Testis (tissue), 3 donors: ENCODE measurements around the gene HIPK4. TPM values are rescaled to one million over a fixed set of nuclear protein-coding genes. Genes with fewer than 3 reads are reported as not detected.

Experiments
- DNase-seq: peaks from one replicate; pipeline ENCODE4 v3.0.0-alpha.2; 2019
- H3K27ac ChIP-seq, 2 donors: fragments of 200-600 bp; sonication (generic); one replicate each; pipeline ENCODE4 v1.5.1; 2019
- H3K27me3 ChIP-seq: fragments of 200-600 bp; sonication (generic); one replicate; pipeline ENCODE4 v1.5.1; 2019
- H3K36me3 ChIP-seq: fragments of 200-600 bp; sonication (generic); one replicate; pipeline ENCODE4 v1.5.1; 2017; ENCODE audit warnings: low read depth; ENCODE audit errors: missing control alignments
- H3K4me1 ChIP-seq: fragments of 200-600 bp; sonication (generic); one replicate; pipeline ENCODE4 v1.5.1; 2019
- H3K4me3 ChIP-seq, 2 donors: fragments of 200-600 bp; sonication (generic); one replicate each; pipeline ENCODE4 v1.5.1; 2017 to 2019
- H3K9me3 ChIP-seq: fragments of 200-600 bp; sonication (generic); one replicate; pipeline ENCODE4 v1.5.1; 2017
- CTCF ChIP-seq, 3 experiments: fragments of 450-650 bp in 2 of 3; fragments of 200-600 bp in 1 of 3; sonication (generic) in 1 of 3; IDR thresholded peaks; one replicate each; pipeline ENCODE4 v1.5.1; 2016 to 2019; ENCODE audit warnings: antibody characterized with exemption in 3 of 3, mild to moderate bottlenecking in 2 of 3, moderate library complexity in 1 of 3
- POLR2A ChIP-seq: fragments of 450-650 bp; IDR thresholded peaks from one replicate; pipeline ENCODE4 v1.6.1; 2017; ENCODE audit warnings: antibody characterized with exemption, mild to moderate bottlenecking, moderate library complexity
- WGBS, 2 donors: methylation state at CpG; one replicate each; pipeline ENCODE4 v1.1.5; 2018; 5-methylcytosine and 5-hydroxymethylcytosine counted together
- intact Hi-C: fragments of 100-400 bp; cut with DNase I; formaldehyde crosslinking; loops from one replicate; pipeline ENCODE4 v1.15.1; 2023; ENCODE audit warnings: low total_unique reads
- polyA plus RNA-seq: library from polyadenylated mRNA; stranded (reverse); fragments of 350-450 nt; fragmentation: Illumina TruSeq; extraction: RNeasy Lipid Tissue Mini Kit (QIAGEN cat#74804); gene quantifications from one replicate; pipeline ENCODE4 v1.2.3, GENCODE V29; 2014; ENCODE audit warnings: low read depth, low replicate concordance; ENCODE audit not compliant: insufficient read depth
- total RNA-seq, 2 donors: library from RNA; depleted of rRNA; stranded (reverse); fragments of >200 nt; gene quantifications; one replicate each; pipeline ENCODE4 v1.2.3, GENCODE V29; 2016

HIPK4 gene
- total and polyA plus RNA-seq, 3 donors from 2014 or later = 13.7 to 32.8 (median 30.3) TPM

DNA sequence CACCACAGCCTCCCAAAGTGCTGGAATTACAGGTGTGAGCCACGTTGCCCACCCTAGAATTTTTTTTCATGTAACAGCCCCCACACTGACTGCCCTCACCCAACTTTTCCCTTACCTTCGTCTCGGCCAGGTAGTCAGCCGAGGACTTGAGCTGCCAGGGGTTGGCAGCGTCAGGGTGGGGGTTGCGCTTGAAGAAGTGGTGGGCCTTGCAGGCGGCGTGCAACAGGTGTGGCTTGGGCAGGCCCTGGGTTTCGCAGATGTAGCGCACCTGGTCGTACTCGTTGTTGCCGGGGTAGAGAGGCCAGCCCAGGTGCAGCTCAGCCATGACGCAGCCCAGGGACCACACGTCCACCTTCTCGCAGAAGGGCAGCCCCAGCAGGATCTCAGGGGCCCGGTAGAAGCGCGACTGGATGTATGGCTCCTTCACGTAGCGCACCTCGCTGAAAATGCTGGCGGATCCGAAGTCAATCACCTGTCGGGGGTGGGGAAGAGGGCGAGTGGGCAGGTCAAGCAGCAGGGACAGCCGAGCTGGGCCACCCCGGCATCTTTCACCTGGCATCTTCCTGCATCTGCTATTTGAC, 6.2 kb downstream of the HIPK4 start:
- Histone ChIP-seq H3K4me1 (no peaks in the 10 kb centered on the region), H3K36me3 (no peaks in the 10 kb centered on the region), H3K4me3 (no peak overlapping the region), H3K9me3 (no peaks in the 10 kb centered on the region), H3K27me3 (no peaks in the 10 kb centered on the region), H3K27ac (no peak overlapping the region)
- WGBS, 2 donors = 87 to 94% methylated on average over 17 to 28 of the region's 28 CpGs
- no peak for TF ChIP-seq CTCF (IDR thresholded peaks at IDR 0.05)
- no peak for TF ChIP-seq POLR2A
- DNase-seq = no peak
- intact Hi-C loops = no loop called here

DNA sequence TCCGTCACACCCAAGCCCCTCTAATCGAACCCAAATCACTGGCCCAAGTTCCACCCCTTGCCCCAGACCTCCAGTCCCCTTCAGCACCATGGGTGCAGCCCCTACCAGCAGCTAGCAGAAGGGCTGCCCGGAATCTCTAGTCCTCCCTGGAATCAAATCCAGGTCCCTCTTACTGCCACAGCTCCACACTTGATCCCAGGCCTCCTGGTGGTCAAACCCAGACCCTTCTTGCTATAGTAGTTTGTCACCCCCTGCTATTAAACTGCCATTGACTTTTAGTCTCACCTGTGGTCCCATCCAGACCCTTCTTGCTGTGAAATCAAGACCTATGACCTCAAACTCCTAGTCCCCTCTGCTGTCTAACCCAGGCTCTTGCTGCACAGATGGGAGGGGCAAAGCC, 8.7 kb downstream of the HIPK4 start:
- Histone ChIP-seq H3K27me3 (no peaks in the 10 kb centered on the region), H3K4me3 (no peak overlapping the region), H3K36me3 (no peaks in the 10 kb centered on the region), H3K4me1 (peaks cover 3% of the 10 kb centered on the region), H3K9me3 (no peaks in the 10 kb centered on the region), H3K27ac (no peak overlapping the region)
- TF ChIP-seq CTCF (IDR thresholded peaks at IDR 0.05) = no peak
- TF ChIP-seq POLR2A = no peak
- no peak for DNase-seq
- intact Hi-C loops = no loop called here
- 86 to 91% methylated on average over 3 of the region's 3 CpGs for WGBS, 2 donors

DNA sequence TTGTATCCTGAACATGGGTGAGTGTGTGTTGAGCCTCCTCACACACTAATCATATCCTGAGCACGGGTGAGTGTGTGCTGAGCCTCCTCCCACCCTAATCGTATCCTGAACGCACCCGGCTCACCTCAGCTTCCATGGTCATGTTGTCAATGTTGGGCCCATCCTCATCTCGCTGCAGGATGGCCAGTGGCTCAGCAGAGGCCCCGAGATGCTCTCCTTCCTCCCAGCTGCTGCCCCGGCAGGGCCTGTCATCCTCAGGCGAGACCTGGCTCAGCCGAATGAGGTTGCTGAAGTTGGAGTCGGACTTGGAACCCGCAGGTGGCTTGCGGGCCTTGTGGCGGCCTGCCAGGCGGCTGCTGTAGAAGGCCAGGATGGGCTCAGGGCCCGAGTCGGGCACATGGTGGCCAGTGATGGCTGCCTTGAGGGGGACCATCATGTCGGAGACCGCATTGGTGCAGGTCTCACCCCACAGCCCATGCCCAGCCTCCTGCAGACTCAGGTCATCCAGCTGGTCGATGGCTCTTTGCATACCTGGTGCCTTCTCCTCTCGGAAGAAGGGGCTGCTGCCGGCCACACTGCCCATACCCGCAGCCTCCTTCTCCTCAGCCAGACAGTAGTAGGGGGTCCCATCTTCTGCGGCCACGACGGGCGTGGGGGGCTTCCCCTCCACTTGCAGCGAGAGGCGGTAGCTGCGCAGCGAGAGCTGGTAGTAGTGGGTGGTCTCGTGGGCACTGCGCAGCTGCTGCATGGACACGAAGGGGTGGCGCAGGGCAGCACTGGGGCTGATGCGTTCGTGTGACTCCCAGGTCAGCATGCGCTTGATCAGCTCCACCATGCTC, 9.6 kb downstream of the HIPK4 start:
- TF ChIP-seq CTCF (IDR thresholded peaks at IDR 0.05) (no peak), POLR2A (no peak)
- H3K9me3 ChIP-seq = no peaks in the 10 kb centered on the region
- no peak overlapping the region for H3K27ac ChIP-seq
- no peak for DNase-seq
- H3K4me1 ChIP-seq = peaks cover 3% of the 10 kb centered on the region
- 83% methylated on average over 16 to 37 of the region's 37 CpGs for WGBS, 2 donors
- H3K36me3 ChIP-seq = no peaks in the 10 kb centered on the region
- no peaks in the 10 kb centered on the region for H3K27me3 ChIP-seq
- H3K4me3 ChIP-seq = no peak overlapping the region
- intact Hi-C loops = no loop called here

DNA sequence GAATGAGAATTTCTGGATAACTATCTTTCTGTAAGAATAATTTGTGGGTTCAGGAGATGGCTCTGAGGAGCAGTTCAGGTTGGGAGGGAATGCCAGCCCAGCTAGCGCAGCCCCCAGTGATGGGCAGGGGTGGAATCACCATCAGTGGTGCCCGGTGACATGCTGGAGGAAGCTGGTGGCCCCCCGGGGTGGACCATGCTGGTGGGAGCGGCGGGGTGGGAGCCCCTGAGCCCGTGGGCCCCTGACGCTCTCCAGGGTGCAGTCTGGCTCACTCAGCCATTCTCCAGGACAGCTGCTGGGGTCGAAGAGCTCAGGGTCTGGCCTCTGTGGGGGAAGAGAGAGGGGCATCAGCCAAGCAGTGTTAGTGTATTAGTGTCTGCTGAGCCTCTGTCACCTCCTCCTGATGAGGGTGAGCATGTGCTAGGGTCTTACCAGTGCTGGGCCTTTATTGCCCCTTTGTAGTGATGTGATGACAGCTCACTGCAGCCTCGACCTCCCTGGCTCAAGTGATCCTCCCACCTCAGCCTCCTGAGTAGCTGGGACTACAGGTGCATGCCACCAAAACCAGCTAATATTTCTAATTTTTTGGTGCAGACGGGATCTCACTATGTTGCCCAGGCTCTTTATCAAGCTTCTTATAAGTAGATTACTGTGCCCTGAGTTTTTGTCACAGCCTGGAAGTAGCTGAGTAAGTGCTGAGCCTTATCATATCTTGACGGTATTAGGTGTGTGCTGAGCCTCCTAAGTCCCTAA, 10.4 kb downstream of the HIPK4 start:
- Histone ChIP-seq H3K4me3 (no peak overlapping the region), H3K27ac (no peak overlapping the region), H3K4me1 (peaks cover 3% of the 10 kb centered on the region), H3K9me3 (no peaks in the 10 kb centered on the region), H3K27me3 (no peaks in the 10 kb centered on the region), H3K36me3 (no peaks in the 10 kb centered on the region)
- intact Hi-C loops = no loop called here
- DNase-seq = no peak
- no peak for TF ChIP-seq POLR2A
- no peak for TF ChIP-seq CTCF (IDR thresholded peaks at IDR 0.05)
- 85 to 93% methylated on average over 7 to 11 of the region's 11 CpGs for WGBS, 2 donors
